EH (cell line): ENCODE data around the gene NCMAP.
"Not testable (repeated sequence)": the region's sequence is repeated elsewhere in the genome, so short reads cannot be mapped to it uniquely, and the experiment has no call there.

Experiments
- DNase-seq: peaks from one replicate; pipeline ENCODE4 v3.0.0-alpha.2; 2015; ENCODE audit warnings: low read depth

NCMAP gene

DNA sequence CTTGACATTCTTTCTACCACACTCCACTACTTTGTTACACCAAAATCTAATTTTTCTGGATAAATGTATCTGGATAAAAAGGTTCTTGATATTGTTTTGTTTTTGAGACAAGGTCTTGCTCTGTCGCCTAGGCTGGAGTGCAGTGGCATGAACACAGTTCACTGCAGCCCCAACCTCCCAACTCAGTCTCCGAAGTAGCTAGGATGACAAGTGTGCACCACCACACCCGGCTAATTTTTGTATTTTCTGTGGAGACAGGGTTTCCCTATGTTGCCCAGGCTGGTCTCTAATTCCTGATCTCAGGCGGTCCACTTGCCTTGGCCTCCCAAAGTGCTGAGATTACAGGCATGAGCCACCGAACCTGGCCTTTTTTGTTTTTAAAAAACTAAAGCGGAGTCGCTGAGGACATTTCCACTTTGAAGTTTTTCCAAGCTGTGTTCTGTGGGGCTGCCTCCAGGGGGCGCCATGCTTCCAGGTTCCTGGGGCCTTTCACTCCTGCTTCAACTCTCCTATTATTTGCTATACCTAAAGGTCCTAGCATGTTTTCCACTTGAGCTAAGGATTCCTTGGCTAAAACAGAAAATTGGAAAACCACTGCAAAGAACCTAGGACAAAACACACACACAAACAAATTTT, 14.1 kb upstream of the NCMAP start:
- DNase-seq = no peak

DNA sequence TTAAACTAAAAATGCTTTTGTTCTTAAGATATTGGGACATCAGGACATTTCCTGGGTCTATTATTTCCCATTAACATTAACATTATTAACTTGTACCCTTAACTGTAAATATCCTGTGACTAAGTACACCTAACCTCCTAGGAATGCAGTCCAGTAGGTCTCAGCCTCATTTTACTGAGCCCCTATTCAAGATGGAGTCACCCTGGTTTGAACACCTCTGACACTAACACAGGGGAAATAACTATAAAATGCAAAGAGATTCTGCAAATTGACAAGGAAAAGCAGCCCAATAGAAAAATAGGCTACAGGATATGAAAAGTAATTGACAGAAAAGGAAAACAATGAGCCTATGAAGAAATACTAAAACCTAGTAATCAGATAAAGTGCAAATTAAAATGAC, 11.6 kb upstream of the NCMAP start:
- peak; percentile 25 for DNase-seq

DNA sequence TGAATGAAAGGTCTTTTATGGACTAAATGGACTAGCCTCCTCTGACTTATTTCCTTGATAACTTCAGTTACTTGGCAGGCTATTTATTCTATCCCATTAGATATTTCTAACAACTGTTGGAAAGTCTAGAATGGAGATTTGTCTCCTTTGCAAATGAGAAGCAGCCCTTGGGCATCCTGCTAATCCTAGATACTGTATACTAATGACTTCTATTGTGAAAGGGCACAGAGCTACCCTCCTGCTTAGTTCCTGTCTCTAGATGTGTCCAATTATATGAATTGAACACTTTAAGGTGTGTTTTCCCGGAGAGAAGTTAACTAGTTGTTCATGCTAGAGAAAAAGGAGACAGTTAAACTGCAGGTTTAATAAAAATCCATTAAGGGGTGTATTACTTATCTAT, 10.2 kb upstream of the NCMAP start:
- DNase-seq = no peak

DNA sequence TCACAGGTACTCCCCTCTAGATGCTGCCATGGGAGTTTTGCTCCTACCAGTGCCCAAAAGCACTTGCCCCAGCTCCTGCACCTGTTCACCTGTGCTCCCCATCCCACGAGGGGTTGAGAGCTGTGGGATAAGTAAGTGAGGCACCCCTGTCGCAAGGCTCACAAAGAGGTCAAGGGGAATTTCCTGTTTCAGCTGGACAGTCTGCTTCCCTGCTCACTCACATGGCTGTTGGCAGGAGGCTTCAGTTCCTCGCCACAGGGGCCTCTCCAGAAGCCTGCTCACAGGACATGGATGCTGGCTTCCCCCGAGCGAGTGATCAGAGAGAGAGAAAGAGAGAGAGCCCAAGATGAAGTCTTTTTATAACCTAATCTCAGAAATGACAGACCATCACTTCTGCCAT, 8.7 kb upstream of the NCMAP start:
- DNase-seq = no peak

DNA sequence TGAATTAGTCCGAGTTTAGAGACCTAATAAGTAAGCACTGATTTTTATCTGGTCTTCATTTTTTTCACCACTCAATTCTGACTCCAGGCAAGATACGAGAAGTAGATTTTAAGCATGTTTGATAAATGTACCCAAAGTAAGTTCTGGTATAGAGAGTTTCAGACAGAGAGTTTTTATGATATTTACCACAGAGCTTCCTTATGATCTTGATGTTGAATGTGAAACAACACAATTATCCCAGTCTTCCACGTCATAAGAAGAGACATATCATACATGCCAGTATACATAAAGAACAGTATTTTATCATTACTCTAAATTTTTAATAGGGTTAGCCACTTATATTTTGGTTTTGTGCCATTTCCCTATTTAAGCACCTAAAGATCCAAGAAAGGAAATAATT, 7.8 kb upstream of the NCMAP start:
- no peak for DNase-seq

DNA sequence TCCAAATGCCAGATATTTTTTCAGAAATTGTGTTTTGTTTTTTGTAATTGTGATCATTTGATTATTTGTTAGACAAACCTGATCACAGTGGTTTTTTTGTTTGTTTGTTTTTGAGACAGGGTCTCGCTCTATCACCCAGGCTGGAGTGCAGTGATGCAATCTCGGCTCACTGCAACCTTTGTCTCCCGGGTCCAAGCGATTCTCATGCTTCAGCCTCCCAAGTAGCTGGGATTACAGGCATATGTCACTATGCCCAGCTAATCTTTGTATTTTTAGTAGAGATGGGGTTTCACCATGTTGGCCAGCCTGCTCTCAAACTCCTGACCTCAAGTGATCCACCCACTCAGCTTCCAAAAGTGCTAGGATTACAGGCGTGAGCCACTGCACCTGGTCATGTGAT, 6.7 kb upstream of the NCMAP start:
- not testable (repeated sequence) for DNase-seq

DNA sequence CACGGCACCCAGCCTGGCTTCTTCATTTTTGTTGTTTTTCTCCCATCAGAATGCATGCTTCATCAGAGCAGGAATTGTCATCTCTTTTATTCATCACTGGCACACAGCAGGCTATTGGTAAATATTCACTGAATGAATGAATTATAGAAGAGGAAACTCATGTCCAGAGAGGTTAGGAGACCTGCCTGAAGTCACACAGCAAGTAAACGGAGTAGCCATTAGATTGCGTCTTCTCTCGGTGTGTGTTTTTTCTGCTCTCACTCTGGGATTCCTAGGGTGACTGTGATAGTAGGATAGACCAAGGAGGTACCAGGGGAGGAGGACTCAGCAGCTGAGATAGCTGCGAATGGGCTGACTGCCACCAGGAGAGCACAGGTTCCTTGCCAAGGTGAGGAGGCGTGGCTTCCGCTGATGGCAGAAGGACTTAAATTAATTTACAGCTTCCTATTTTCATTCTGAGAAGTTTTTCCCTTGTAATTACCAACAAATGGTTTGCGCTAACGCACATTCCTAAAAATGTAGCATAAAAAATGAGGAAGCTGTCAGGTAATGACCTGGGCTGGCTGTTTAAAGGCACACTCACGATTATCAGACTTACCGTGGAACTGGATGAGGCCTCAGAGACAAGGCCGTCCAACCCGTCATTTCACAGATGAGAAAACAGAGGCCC, 4.5 kb upstream of the NCMAP start:
- DNase-seq = no peak

DNA sequence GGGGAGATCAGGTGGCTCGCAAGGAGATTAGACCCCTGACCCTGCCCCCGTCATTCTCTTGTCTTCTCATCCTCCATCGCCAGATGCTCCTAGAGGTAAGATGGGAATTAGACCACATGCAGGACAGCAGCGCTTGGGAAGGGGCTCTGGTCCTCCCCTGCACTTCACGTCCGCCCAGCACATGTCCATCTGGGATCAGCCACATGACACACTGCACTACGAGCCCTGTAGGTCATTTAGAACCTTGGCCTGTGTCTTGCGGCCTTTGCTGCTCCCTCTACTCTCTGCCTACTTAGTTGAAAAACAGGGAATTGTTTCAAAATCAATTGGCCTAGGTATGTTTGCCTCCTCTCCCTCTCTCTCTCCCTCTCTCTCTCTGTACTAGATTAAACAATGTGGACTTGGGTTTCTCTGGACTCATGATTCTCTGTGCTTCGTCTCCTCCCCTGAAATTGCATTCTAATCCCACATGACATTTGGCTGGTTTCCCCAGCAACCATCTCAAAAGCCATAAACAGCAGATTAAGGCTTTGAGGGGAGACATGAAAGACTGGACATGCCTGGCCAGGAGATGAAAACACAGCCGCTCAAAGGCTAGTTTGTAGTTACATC, 3.8 kb upstream of the NCMAP start:
- DNase-seq = peak; percentile 23

DNA sequence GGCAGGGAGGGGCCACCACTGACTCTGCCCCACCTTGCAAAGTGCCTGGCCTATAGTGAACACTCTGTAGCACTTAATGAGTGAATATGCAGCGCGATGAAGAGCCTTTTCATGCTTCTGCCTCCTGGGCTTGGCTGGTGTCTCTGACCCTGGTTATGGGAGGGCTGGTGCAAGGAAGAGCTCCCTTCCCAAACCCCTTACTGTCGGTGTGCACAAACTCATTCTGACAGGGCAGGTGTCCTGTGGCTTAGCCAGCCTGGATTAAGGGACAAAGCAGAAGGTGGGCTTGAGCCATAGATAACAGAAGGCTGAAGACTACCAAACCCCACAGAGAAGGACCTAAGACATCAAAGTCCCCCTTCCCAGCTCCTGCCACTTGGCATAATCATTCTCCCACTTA, 2.0 kb upstream of the NCMAP start:
- no peak for DNase-seq

DNA sequence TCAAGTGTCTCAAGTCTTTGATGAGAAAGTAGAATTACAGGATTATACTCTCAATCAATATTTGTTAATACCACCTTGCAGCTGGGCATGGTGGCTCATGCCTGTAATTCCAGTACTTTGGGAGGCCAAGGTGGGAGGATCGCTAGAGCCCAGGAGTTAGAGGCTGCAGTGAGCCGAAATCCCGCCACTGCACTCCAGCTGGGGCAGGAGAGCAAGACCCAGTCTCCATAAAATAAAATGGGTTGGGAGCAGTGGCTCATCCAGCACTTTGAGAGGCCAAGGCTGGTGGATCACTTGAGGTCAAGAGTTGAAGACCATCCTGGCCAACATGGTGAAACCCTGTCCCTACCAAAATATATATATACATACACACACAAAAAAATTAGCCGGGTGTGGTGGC, 1.2 kb upstream of the NCMAP start:
- no peak for DNase-seq

DNA sequence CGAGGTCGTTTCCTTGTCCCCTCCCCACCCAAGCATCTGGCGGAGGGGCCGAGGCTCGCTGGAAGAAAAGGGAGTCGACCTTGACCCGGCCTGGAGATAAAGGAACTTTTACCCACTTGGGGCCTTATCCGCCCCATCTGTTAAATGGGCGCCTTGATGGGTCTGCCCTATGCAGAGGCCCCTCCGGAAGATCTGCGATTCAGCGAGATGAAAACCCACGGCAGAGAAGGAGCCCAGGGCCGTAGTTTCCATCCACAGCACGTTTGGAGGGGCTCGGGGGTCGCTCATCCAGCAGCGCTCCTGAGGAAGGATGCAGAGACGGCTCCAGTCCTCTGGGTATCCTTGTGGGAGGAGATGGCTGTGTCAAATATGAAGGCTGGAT, 518 bp downstream of the NCMAP start:
- no peak for DNase-seq

DNA sequence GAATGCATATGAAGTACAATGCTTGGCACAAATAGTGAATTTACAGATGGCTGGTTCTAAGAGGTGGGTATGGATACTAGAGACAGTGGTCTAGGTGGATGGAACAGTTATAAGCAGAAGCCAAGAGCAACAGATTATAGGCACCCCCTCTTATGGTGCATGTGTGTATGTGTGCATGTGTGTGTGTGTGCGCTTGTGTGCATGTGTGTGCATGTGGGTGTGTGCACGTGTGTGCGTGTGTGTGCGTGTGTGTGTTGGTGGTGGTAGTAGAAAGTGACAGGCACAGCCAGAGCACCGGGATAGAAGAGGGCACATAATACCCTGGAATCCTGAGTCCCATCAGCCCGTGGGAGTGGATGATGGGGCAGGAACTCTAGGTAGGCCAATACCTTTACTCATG, 1.3 kb downstream of the NCMAP start:
- DNase-seq = no peak

DNA sequence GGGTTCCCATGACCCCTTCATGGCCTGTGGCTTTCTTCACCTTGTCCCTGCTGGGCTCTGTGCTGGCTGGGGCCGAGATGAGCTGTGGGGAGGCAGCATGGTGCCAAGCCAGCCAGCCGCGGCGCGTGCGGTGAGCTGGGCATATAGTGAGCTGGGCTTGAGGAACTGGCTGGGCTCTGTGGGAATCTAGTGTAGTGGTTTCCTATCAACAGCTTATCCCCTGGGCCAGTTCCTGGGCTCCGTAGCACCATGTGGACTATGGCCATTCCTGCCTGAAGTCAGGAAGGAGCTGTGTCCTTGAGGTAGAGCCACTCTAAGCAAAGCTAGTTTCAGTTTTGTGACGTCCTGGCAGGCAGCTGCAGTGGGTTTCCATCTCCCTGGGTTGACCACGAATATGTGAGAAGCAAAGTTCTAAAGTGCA, 1.8 kb downstream of the NCMAP start:
- no peak for DNase-seq

DNA sequence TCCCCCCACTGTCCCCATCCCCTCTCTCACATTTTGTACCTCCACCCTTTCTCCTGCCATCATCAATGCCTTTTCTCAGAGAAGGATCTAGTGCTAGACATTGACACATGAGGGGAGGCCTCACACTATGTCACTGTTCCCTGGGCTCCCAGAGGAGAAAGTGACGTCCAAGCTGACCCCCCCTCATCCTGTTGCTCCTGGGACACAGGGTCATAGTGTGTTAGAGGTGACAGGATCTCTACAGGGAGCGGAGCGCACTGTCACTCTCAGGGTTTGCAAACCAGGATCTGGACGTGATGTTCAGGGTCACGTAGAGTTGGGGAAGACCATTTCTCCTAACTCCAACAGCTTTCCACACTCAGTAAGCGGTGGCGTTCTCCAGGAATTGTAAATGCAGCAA, 2.6 kb downstream of the NCMAP start:
- no peak for DNase-seq

DNA sequence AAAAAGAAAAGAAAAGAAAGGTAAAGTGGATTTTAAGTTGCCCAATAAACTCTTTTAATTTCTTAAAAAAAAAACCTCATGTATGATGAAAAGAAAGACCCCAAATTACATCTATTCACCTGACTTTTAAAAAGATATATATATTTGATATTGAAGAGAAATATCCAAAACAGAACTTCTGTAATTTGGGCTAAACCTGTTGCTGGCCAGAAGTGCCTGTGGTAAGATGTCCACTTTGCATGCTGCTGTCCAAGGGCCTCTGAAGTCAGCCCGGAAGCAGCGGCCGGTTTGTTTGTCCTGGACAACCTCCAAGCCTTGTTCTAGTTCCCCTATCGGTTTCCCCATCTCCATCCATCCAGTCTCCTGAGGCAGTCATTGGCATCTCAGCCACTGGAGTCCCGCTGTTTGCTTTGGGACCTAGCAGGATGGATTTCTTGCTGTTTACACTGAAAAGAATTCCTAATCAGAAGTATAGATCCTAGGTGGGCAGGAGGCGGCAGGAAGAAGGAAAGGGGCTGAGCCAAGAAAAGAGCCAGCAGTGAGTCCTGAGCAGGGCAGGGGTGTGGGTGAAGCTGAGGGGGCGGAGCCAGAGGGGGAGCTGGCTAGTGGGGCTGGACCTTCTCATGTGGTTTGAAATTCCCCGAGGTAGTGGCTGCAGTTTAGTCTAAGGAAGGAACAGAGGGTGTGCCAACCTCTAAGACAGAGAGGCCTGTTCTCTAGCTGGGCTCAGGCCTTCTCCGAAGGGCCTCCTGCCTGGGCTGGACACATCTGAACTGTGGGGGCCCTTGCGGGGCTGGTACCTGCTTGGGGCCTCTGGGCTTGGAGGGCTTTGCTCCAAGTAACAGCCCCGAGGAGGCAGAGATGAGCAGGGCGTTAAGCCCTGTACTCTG, 3.3 kb downstream of the NCMAP start:
- peak; percentile 88 for DNase-seq

DNA sequence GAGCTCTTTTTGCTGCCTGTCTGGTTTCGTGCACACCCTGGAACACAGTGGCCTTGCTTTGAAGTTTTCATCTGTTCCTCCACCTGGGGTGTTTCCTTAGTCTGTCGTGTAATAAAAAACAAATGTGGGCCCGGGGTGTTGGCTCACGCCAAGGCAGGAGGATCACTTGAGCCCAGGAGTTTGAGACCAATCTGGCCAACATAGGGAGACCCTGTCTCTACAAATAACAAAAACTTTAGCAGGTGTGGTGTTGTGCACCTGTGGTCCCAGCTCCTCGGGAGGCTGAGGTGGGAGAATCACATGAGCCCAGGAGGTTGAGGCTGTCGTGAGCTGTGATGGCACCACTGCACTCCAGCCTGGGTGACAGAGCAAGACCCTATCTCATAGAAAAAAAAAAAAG, 4.5 kb downstream of the NCMAP start:
- no peak for DNase-seq

DNA sequence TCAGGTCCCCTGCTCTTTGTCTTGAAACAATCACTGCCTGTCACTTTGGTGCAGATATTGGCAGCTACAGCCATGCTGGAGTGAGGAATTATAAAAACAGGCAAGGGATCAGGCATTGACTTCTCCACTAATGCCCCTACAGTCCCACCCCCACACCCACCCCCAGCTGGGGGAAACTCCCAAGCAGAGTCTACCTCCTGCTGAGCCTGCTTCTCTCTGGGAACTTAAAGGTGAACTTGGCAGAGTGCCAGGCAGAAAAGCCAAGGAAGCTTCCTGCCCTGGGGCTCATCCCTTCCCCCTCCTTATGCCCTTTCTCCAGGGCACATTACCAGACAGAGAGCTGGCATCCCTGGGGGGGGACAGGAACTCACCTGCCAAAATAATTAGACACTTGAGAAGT, 6.7 kb downstream of the NCMAP start:
- DNase-seq = no peak

DNA sequence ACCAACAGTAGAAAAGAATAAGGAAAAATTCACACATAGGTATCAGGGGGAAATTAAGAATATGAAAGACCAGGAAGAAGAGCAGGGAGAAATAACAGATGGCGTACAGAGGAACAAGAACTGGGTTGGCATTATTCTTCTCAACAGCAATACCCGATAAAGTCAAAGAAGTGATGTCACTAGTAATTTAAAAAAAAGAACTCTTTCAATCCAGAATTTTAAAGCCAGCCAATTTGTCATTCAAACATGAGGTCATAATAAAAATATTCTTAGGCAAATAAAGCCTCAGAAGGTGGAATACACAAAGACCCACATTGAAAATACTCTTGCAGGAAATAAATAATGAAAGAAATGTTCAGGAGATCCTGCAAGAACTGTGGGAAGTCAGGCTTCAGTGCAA, 8.8 kb downstream of the NCMAP start:
- no peak for DNase-seq

DNA sequence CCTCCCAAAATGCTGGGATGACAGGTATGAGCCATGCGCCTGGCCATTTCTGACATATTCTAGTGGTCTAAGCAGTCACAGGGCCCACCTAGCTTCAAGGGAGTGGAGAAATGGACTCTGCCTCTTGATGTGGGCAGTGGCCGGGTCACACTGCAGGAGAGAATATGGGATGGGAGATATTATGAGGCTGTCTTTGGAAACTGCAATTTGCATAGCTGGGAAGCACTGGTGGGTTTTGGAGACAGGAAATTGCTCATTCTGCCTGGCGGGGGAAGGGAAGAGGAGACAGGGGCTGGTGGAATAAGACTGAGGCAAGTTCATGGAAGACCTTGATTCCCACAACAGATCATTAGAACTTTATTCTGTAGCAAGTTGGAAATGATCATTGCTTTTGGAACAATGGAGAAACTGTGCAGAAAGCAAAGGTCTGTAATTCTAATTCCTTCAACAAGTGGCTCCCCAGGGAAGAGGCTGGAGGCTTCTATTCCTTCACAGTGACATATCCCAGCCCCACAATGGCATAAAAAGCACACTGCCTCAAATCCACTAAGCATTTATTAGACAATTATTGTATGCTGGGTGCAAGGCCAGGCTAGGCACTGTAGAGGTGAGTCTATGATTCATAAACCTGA, 10.5 kb downstream of the NCMAP start:
- peak; percentile 53 for DNase-seq

DNA sequence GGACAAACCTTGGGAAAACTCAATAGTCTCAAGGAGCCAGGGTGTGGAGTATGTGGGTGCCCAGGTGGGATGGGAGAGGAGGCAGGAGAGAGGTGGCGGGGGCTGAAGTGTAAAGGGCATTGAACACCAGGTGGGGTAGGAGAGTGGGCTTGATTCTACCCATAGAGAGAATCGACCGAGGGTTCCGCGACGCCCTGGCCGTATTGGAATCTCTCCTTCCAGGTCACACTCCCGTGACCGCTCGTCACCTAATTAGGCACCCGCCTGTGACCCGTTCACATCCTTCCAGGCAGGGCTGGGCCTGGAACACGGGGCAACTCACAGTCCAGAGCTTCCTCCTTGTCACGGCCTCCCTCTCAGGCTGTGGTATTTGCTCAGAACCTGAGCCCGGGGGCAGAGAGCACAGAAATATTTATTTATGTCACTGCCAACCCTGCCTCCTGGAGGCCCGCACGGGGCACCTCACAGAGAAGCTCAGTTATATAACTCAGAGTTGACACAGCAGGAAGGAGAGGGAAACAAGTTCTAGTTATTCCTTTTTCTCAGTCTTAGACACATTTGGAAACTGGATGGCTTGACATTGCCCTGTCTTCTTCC, 12.0 kb downstream of the NCMAP start:
- peak; percentile 40 for DNase-seq

DNA sequence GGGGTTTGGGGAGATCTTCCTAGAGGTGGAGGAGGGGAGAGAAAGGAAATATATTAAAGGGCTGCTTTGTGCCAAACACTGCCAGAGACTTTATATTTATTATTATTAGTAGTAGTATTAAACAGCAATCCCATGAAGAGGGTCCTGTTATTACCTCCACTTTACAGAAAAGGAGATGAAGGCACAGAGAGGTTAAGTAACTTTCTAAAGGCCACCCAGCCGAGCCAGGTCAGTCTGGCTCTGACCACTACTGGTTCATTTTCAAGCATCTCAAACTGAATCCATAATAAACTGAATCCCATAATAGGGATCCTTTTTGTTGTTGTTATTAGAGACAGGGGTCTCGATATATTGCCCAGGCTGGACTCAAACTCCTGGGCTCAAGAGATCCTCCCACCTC, 12.6 kb downstream of the NCMAP start:
- DNase-seq = no peak
